SKM-1 treated with dmso at 0.1 percent for 144 hours (cell line): Measurements from ENCODE around the gene GPC3.
"Not testable (repeated sequence)": the region's sequence is repeated elsewhere in the genome, so short reads cannot be mapped to it uniquely, and the experiment has no call there.

Source experiments
- DNase-seq: peaks from one replicate; lab custom pipeline; 2025; ENCODE audit not compliant: unreplicated experiment; lab: John Stamatoyannopoulos, UW

Gene GPC3

DNA sequence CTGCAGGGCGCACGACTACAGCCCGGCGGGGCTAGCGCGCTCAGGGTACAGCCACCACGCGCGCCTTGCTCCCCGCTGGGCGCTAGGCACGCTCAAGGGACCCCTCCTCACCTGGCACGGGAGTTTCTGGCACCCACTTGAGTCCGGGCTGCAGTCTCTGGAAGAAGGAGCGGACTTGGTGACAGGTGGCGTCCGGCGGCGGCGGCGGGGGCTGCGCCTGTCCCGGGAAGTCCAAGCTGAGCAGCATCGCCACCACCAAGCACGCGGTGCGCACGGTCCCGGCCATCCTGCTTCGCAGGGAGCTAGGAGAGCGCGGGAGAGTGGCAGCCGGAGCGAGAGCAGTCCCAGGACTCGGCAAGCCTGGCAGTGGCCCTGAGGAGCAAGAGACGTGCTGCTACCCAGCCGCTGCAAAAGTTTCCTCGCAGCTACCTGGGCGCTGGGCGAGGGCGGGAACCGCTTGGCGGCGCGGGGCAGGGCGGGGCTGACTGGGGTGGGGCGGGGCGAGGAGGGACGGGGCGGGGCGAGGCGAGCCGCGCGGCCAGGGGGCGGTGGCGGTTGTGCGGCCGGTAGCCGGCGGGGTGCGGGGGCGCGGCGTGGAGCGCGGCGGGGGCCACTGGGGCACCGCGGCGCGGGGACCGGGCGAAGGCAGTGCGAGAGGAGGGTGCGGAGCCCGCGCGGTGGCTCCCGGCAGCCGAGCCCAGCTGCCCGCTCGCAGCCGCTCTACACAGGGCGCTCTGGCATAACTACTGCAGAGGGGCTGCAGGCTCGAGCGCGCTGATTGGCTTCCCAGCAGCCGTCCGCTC is at the start of gene GPC3:
Gene GPC3, minus strand, starts transcription at position 431 of the 803 bp plus-strand sequence.
- DNase-seq = peak; percentile 29

DNA sequence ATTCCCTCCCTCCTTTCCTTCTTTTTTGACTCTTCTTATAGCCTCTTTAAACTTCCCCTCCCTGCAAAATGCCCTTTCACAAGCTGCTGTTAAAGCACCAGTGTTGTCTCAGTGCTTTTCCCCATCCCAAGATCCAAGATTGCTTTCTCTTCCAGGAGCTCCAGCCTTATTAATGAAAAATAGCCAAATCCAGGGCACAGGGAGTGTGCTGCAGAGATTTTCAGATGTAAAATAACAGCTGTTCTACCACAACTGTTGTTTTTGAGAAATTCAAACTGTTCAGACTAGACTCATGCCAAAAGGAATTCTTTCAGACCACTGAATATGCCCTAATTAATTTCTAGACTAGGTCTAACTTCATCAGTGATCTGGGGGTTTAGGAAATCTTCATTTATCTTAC is 47.0 kb upstream of the GPC3 start:
- DNase-seq = no peak

DNA sequence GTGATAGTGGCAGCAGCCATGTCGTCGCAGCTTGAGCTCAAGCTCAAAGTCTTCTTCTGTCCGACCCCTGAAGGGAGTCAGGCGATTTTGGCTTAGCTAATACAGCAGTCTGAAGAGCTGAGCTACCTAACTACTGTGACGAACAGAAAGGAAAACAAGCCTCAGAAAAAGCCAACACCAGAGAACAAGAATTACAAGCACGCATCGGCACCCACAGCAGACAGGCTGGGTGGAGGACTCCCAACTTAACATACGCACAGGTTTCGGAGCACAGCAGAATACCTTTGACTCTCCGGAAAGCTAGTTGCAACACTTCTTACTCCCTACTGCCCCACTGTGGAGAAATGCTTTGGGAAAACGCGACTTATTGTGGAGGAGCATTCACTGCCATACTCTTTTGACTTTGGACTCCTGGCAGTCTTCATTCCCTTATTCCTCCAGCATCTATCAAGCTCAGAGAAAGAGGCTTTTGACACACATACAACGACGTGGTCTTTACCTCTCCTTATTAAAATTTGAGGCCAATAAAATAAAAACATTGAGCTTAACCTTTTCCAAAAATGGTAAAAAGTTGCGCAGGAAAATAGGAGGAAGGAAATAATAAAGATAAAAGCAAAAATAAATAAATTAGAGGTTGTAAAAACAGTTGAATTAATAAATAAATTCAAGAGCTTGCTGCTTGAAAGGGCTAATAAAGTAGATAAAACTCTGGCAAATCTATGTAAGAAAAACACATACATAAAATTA is 41.3 kb upstream of the GPC3 start:
- no peak for DNase-seq

DNA sequence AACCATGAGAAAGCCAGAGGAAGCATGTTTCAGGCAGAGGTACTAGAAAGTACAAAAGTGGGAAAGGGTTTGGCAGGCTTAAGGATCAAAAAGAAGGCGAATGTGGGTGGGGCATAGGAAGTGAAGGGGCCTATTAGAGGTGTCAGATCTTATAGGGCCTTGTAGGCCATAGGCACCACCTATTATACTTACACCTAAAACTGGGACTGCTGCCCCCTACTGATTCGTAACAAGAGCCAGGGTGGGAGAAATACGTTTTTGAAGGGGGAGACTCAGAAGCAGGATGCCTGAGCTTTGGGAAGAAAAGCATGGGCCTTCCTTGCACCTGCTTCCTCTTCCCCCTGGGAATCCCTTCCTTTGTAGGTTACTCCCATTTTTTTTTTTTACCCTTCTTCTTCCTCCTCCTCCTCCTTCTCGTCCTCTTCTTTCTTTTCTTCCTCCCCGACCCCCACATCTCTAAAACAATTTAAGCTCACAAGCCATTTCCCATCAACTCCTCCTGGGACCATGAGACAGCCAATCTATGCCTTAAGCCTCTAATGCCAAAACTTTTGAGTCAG is 40.7 kb upstream of the GPC3 start:
- DNase-seq = no peak

DNA sequence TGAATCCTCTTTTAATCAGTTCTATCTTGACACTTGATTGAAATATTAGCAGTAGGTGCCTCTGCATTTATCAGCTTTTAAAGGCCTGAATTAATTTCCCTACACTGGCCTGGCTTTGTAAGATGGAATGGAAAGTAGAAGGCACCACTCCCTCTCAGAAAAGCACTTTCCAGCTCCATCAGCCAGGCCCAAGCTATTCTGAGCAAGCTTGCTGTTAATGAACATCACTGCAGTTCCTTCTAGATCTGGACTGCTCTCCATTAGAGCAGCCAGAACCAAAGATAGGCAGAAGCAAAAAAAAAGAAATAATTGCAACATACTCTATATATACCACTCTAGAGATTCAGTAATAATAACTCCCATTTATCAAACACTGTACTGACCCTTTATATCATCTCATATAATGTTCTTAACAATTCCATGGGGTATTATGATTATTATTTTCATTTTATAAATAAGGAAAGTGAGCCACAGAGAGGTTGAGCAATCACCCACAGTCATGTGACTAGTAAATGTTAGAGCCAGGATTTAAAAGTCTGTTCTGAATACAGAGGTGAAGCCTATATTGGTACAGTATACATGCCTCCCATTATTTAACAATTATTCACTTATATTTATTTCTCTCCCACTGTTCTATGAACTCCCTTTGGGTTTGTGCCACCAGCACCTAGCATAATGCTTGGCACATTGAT is 39.4 kb upstream of the GPC3 start:
- DNase-seq = no peak

DNA sequence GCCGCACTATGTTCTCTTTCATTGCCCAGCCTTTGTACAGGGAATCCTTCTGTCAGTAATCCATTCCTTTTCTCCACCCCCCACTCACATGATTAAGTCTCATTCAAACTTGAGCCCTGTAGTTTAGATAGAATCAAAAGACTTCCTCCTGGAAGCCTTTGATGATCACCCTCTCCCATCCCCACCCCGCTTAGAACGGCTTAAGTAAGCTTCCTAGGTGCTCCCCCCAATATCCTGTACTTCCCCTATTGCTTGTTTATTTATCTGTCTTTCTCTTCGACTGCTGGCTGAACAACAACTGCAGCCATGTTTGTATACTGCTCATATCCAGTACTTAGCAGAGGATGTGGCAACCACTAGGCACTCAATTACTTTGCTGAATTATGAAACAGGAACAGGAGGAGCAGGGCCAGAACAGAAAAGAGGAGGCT is 38.5 kb upstream of the GPC3 start:
- peak; percentile 14 for DNase-seq

DNA sequence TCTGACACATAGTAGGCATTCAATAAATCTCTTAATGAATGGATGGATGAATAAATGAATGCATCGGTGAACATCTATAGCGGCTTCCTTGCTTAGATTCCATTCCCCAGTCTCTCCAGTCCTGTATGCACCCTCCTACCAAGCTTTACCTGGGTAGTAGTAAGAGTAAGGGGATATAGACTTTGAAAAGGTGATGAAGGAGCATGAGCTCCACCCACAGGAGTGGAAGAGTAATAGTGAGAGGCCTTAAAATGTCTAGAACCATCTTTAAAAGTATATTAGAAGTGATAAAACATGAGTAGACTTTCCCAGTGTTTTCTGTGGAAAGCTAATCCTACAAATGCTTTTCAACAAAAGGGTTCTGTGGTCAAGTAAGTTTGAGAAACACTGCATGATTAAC is 35.5 kb upstream of the GPC3 start:
- no peak for DNase-seq

DNA sequence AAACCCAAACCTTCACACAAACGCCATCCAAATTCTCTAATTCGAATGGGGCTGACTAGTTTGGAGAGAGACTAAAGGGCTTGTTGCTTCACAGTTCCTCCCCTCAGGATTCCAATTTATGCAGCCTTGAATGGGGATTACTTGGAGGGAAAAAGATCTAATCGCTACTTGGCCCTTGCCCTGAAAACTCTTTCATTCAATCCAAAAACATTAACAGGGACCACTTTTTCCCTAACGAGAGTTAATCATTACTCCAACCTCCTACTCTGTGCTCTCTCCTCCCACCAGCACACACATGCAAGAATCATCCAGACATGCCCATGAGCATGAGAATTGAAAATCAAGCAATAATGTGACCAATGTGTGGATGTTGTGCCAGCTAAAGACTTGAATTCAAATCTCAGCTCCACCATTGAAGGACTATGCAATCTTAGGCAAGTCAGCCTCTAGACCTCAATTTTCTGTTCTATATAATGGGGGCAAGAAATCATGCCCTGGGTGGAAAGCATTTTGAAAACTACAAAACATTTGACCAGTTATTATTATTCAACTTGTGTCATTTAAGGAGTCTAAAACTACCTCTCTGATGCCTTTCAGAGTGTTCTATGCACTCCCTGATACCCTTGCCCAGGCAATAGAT is 34.3 kb upstream of the GPC3 start:
- DNase-seq = no peak

DNA sequence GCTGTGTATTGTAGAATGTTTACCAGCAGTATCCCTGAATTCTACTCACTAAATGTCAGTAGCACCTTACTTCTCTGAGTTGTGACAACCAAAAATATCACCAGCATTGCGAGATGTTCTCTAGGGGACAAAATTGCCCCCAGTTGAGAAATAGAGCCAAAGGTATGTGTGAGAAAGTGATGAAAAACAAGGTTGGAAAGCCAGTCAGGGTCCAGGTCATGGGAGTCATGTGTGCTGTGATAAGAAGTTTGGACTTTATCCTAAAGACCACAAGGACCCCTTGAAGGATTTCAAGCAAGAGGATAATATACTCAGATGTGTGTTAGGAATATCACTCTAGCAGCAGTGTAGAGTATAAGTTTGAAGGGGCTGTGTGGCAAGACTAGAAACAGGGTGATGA is 30.9 kb upstream of the GPC3 start:
- not testable (repeated sequence) for DNase-seq

DNA sequence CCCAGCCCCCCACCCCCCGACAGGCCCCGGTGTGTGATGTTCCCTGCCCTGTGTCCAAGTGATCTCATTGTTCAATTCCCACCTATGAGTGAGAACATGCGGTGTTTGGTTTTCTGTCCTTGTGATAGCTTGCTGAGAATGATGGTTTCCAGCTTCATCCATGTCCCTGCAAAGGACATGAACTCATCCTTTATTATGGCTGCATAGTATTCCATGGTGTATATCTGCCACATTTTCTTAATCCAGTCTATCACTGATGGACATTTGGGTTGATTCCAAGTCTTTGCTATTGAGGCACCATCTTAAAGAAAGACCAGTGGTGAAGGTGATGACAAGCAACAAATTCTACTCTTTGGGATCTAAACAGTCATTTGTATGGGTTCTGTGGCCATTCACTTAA is 30.1 kb upstream of the GPC3 start:
- not testable (repeated sequence) for DNase-seq

DNA sequence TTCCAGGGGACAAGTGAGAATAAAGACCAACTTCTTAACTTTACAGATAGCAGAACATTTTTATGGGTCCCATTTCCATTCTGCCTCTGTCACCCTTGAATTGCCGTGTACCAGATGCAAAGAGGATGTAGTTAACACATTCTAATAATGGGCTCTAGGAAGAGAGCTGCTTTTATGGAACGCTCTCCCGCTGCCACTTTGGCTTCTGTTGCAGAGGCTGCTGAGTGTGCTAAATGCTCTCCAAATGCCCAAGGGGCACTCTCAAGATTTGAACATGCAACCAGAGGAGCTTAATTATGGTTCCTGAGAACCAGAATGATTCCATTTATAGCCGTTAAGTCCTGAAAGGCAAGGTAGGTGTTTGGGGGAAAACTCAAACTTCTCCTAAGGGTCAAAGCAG is 28.1 kb upstream of the GPC3 start:
- no peak for DNase-seq

DNA sequence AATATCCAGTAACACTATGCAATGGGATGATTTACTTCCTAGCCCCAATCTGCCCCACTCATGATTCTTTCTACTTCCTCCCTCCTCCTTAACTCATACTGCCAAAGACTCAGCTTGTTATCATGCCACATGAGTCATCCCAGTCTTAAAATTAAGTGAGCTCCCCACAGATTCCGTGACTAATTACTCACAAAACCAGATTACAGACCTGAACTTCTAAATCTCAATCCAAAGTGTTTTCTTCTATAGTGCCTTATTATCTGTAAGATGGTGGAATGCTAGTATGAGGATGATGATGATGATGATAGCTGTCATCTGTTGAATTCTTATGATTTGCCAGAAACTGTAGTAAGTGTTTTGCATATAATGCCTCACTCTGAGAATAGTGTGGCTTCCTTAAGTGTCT is 27.7 kb upstream of the GPC3 start:
- DNase-seq = no peak

DNA sequence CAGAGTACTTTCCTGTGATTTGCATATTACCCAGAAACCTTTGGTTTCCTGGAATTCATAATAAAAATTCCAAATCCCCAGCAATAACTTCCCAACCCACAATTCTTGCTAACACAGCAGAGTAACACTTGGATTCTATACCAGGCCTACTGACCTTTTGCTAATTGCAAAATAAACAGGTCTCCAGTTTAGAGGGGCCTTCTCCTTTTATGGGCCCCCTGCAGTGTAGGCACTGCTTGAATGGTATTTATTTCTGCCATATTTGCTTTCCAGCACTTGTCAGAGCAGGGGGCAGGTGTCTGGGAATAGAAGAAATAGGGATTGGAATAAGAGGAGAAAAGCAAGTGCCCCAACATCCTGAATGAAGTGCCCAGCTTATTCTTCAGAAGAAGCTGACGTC is 25.3 kb upstream of the GPC3 start:
- no peak for DNase-seq

DNA sequence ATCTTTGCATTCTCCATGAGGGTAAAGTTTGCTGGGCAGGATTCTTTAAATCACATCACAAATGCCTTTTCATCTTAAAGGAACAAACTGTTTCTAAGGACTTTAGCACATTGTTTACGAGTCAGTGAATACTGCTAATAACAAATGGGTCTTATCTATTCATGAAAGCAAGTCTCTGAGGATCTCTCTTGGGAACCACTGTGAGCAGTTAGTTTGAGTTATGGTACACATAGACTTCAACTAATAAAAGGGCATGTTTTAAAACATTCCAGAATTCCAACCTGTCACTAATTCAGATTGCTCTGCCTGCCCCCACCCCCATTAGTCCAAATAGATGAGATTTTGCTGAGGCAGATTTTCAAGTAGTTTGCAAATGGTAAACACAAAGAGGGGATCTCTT is 22.3 kb upstream of the GPC3 start:
- no peak for DNase-seq

DNA sequence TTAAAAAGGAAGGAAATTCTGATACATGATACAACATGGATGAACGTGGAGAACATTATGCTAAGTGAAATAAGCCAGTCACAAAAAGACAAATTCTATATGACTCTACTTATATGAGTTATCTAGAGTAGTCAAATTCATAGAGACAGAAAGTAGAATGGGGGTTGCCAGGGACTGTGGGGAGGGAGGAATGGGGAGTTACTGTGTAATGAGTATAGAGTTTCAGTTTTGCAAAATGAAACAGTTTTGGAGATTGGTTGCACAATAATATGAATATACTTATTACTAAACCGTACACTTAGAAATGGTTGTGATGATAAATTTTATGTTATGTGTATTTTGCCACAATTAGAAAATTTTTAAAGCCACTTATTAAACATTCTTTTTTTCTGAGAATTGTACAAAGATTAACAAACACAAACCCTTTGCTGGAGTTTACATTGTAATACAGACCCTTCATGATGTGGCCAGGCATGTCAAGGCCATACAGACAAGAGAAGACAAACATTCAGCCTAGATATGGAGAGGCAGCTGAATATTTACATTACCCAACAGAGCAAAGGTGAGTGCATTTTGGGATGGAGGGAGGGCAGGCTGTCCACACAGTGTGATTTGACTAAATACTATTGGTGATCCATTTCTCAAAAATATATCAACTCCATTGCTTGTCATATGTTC is 21.2 kb upstream of the GPC3 start:
- DNase-seq = no peak

DNA sequence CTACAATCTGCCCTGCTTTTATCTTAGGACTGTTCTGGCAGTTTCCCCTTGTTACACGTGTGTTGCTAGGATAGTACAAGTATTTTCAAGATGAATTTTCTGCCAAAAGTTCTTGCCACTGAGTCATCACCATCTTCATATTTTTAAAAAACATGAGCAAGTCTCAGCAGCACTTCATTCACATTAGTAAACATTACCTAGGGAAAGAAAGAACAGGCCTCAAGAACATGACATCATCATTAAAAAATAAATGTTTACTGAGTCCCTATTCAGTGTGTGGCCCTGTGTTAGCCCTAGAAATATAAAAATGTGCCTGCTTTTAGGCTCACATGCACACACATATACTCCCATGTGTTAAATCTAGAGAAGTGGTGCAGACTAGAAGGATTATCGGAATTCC is 18.7 kb upstream of the GPC3 start:
- no peak for DNase-seq

DNA sequence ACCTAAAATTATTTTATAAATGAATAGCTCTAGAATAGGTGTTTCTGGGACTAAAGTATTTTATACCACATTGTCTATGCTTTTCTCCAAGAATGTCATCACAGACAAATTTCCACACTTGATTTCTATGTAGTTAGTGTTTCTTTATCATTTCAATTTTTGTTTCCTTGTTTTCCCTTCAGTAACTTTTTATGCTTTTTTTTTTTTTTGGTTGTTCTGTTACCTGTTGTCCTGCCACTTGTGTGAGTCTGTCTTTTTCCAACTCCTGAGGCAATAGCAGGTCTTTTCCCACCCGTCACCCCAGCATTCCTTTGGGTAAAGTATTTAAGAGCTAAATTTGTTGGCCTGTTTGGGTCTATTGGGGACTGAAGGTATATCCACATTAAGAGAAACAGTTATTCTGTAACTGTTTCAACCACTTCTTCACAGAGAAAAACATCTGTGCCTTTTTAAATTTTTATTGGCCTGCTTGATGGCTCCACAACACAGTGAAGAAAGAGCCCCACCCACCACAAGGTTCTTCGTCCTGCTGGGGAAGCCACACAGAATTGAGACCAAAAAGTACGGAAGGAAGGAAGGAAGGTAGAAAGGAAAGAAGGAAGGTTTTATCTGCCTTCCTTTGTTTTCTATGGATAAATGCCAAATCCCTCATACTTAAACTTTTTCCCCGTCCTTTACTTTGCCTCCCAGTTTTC is 17.7 kb upstream of the GPC3 start:
- DNase-seq = no peak

DNA sequence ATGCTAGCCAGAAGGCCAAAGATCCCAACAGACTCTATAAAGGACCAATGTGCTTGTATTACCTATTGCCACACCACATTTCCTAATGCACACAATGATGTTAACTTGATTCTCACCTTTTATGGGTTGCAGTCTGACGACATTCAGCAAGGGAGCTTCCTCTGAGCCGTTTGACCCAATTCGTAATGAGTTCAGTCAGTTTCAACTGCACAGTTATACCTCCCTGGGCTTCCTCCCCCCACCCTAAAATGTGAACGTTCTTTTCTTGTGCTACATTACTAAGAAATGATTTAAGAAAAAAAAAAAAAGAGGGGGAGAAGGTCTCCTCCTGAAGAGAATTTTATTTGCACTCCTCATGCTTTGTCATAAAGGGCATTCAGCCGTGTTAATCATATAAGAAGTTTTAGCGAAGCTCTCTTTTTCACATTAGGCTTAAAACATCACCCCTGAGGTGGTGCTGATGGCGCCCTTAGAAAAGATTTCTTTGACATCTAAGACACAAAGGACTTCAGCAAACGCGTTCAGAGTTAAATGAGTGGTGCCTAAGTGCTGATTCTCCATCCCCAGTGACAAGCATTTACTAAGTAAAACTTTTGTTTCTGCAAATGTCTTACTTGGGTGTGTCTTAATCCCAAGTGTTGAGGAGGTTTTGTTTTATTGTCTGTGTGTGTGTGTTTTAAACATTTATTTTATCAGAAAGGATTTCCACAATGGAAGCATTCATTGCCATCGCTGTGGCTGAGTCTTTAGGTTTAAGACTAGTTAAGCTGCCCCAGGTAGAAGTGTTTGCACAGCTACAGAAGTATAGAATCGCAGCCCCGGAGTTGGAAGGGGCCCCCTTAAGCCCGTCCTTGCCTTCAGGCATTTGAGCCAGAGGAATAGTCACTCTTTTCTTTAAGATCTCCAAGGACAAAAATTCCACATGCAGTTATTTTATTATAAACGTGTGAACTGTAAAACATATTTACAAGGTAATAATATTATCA is 15.2 kb upstream of the GPC3 start:
- DNase-seq = no peak
